ENCODE measurements around the gene MT1M. TPM values are rescaled to one million over a fixed set of nuclear protein-coding genes. Genes with fewer than 3 reads are reported as not detected.

Gene MT1M
- total RNA-seq, 3 donors from 2014 or later (not counting 1 experiment from before 2014, with no cell fraction given), result not detected

- H3K4me1 ChIP-seq (ENCODE audit: control insufficient read depth, insufficient read depth, low read length), result peaks cover 17% of the 10 kb centered on the region
- H3K27ac ChIP-seq (ENCODE audit: low read length), result no peak overlapping the region
- no peaks in the 10 kb centered on the region for H3K36me3 ChIP-seq (ENCODE audit: control insufficient read depth, insufficient read depth, low read length)
- Mint-ChIP-seq H3K4me1 (peaks cover 5 to 15% of the 10 kb centered on the region in 2 donors), H3K27ac (no peak overlapping the region), H3K4me3 (no peak overlapping the region), H3K9me3 (no peaks in the 10 kb centered on the region), H3K36me3 (no peaks in the 10 kb centered on the region), H3K27me3 (ENCODE audit: low read depth in 2 of 2) (peaks cover 53 to 55% of the 10 kb centered on the region in 2 donors)
- H3K4me3 ChIP-seq (ENCODE audit: low read length), result no peak overlapping the region
- no peak for TF ChIP-seq CTCF (IDR thresholded peaks at IDR 0.05)
- intact Hi-C loops (cut with micrococcal nuclease), result no loop called here
- no peaks in the 10 kb centered on the region for H3K9me3 ChIP-seq (ENCODE audit: control insufficient read depth, insufficient read depth, low read length)
- 91% methylated on average over 10 of the region's 10 CpGs for WGBS (ENCODE audit: insufficient coverage)
- peaks cover 37% of the 10 kb centered on the region for H3K27me3 ChIP-seq (ENCODE audit: control insufficient read depth, insufficient read depth, low read length)
- DNase-seq (no peak), ATAC-seq (no peak)
Measured at GRCh38 chr16:56631197-56631596, 1.3 kb upstream of the MT1M start.

DNA sequence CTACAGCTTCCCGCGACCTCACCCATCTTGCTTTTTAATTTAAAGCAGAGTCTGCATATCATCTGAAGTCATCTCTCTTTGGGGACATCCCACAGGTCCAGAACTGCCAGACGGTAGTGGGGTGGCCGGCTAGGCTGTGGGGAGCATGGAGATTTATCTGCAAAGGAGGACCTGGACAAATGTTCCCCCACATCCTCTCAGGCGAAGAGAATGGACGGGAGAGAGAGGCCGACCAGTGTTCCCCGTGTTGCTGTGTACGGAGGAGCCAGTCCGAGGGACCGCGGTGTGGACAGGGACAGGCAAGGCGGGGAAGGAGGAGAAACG lies 665 bp upstream of the MT1M start:
- Mint-ChIP-seq H3K9me3 (no peaks in the 10 kb centered on the region), H3K36me3 (no peaks in the 10 kb centered on the region), H3K27me3 (ENCODE audit: low read depth in 2 of 2) (peaks cover 55 to 58% of the 10 kb centered on the region in 2 donors), H3K27ac (no peak overlapping the region), H3K4me3 (peak overlapping the region; percentile 83), H3K4me1 (peaks cover 5 to 15% of the 10 kb centered on the region in 2 donors)
- no peak for ATAC-seq
- intact Hi-C loops (cut with micrococcal nuclease), result no loop called here
- TF ChIP-seq CTCF (IDR thresholded peaks at IDR 0.05), result no peak
- 32% methylated on average over 14 of the region's 14 CpGs for WGBS (ENCODE audit: insufficient coverage)
- H3K4me1 ChIP-seq (ENCODE audit: control insufficient read depth, insufficient read depth, low read length), result peaks cover 16% of the 10 kb centered on the region
- H3K9me3 ChIP-seq (ENCODE audit: control insufficient read depth, insufficient read depth, low read length), result no peaks in the 10 kb centered on the region
- no peaks in the 10 kb centered on the region for H3K36me3 ChIP-seq (ENCODE audit: control insufficient read depth, insufficient read depth, low read length)
- no peak overlapping the region for H3K4me3 ChIP-seq (ENCODE audit: low read length)
- H3K27ac ChIP-seq (ENCODE audit: low read length), result no peak overlapping the region
- H3K27me3 ChIP-seq (ENCODE audit: control insufficient read depth, insufficient read depth, low read length), result peaks cover 36% of the 10 kb centered on the region
- DNase-seq, result no peak

GRCh38 chr16:56632848-56633365 lies 448 bp downstream of the MT1M start:
- 23% methylated on average over 6 of the region's 6 CpGs for WGBS (ENCODE audit: insufficient coverage)
- Histone ChIP-seq H3K27ac (ENCODE audit: low read length) (no peak overlapping the region), H3K4me3 (ENCODE audit: low read length) (no peak overlapping the region), H3K36me3 (ENCODE audit: control insufficient read depth, insufficient read depth, low read length) (no peaks in the 10 kb centered on the region), H3K4me1 (ENCODE audit: control insufficient read depth, insufficient read depth, low read length) (peaks cover 17% of the 10 kb centered on the region), H3K9me3 (ENCODE audit: control insufficient read depth, insufficient read depth, low read length) (no peaks in the 10 kb centered on the region), H3K27me3 (ENCODE audit: control insufficient read depth, insufficient read depth, low read length) (peaks cover 44% of the 10 kb centered on the region)
- DNase-seq, result no peak
- Mint-ChIP-seq H3K9me3 (no peaks in the 10 kb centered on the region), H3K4me1 (peaks cover 9 to 15% of the 10 kb centered on the region in 2 donors), H3K27me3 (ENCODE audit: low read depth in 2 of 2) (peaks cover 66 to 69% of the 10 kb centered on the region in 2 donors), H3K4me3 (peak overlapping the region; percentile 60), H3K36me3 (no peaks in the 10 kb centered on the region), H3K27ac (no peak overlapping the region)
- no peak for ATAC-seq
- no peak for TF ChIP-seq CTCF (IDR thresholded peaks at IDR 0.05)
- intact Hi-C loops (cut with micrococcal nuclease), result no loop called here

GRCh38 chr16:56633535-56633934 lies 1.1 kb downstream of the MT1M start:
- Mint-ChIP-seq H3K4me1 (peaks cover 11 to 15% of the 10 kb centered on the region in 2 donors), H3K27ac (no peak overlapping the region), H3K36me3 (no peaks in the 10 kb centered on the region), H3K27me3 (ENCODE audit: low read depth in 2 of 2) (peaks cover 69 to 70% of the 10 kb centered on the region in 2 donors), H3K4me3 (peak overlapping the region; percentile 21), H3K9me3 (no peaks in the 10 kb centered on the region)
- DNase-seq, result no peak
- H3K36me3 ChIP-seq (ENCODE audit: control insufficient read depth, insufficient read depth, low read length), result no peaks in the 10 kb centered on the region
- no peak for ATAC-seq
- no peak for TF ChIP-seq CTCF (IDR thresholded peaks at IDR 0.05)
- intact Hi-C loops (cut with micrococcal nuclease), result no loop called here
- no peaks in the 10 kb centered on the region for H3K9me3 ChIP-seq (ENCODE audit: control insufficient read depth, insufficient read depth, low read length)
- peaks cover 23% of the 10 kb centered on the region for H3K4me1 ChIP-seq (ENCODE audit: control insufficient read depth, insufficient read depth, low read length)
- no peak overlapping the region for H3K4me3 ChIP-seq (ENCODE audit: low read length)
- no peak overlapping the region for H3K27ac ChIP-seq (ENCODE audit: low read length)
- peaks cover 47% of the 10 kb centered on the region for H3K27me3 ChIP-seq (ENCODE audit: control insufficient read depth, insufficient read depth, low read length)
- WGBS (ENCODE audit: insufficient coverage), result 53% methylated on average over 7 of the region's 7 CpGs

All from natural killer cell (primary cell).